ENCODE data around the gene LRCH2.
"Not testable (repeated sequence)": the region's sequence is repeated elsewhere in the genome, so short reads cannot be mapped to it uniquely, and the experiment has no call there.

The LRCH2 gene, protein sequence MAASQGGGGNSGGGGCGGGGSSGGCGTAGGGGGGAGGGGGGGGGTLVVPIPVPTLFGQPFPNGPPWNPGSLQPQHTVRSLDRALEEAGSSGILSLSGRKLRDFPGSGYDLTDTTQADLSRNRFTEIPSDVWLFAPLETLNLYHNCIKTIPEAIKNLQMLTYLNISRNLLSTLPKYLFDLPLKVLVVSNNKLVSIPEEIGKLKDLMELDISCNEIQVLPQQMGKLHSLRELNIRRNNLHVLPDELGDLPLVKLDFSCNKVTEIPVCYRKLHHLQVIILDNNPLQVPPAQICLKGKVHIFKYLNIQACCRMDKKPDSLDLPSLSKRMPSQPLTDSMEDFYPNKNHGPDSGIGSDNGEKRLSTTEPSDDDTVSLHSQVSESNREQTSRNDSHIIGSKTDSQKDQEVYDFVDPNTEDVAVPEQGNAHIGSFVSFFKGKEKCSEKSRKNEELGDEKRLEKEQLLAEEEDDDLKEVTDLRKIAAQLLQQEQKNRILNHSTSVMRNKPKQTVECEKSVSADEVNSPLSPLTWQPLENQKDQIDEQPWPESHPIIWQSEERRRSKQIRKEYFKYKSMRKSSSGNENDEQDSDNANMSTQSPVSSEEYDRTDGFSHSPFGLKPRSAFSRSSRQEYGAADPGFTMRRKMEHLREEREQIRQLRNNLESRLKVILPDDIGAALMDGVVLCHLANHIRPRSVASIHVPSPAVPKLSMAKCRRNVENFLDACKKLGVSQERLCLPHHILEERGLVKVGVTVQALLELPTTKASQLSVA

GRCh38 chrX:115233497-115234455 is at the start of gene LRCH2:
LRCH2 (minus strand) TSS chrX:115234096; CDS start chrX:115234041, 55 bp downstream.
- in situ Hi-C loops (cut with MboI; ENCODE audit: low sequenced_read_pairs): no loop called here

DNA sequence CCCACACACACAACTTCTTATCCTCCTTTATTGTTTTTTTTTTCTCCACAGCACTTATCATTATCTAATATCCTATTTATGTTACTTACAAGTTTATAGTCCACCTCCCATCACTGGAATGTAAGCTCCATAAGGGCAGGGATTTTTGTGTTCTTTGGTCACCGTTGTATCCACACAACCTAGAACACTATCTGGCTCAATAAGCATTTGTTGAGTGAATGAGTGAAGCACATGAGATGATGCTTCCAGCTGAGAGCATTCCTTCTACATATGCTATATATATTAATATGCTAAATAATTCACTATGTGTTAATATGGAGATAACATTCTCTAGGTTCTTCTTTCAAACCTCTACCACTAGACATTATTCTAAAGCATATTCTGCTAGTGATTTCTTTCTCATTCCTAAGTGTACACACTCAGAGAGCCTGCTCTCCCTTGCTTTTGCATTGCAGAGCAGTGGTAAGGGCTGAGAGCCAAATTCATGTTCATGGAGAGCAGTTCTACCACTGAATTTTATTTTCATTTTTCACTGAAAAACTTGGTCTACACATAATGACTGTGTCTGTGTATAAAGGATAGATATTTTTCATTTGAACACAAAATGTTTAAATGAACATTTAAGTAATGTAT is 35.3 kb upstream of the LRCH2 start:
- in situ Hi-C loops (cut with MboI; ENCODE audit: low sequenced_read_pairs): no loop called here

GRCh38 chrX:115268421-115268820 is 34.5 kb upstream of the LRCH2 start:
- in situ Hi-C loops (cut with MboI; ENCODE audit: low sequenced_read_pairs): no loop called here

DNA sequence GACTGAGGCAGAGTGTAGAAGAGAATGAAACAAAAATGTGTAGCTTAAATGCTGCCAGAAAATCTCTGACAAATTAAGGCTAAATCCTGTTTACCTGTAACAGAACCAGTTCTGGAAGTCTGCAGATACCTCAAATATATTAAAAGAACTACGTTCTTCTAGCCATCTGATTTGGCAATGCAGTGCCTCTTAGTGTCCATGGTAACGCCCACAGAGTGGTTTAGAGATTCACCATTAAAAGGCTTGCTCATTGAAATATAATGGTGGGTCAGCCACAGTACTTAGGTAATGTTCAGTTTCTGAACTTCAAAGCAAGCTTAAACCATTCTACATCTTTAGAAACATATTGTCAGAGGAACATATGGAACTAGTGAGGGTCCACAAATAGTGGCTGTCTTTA is 32.4 kb upstream of the LRCH2 start:
- in situ Hi-C loops (cut with MboI; ENCODE audit: low sequenced_read_pairs): no loop called here

DNA sequence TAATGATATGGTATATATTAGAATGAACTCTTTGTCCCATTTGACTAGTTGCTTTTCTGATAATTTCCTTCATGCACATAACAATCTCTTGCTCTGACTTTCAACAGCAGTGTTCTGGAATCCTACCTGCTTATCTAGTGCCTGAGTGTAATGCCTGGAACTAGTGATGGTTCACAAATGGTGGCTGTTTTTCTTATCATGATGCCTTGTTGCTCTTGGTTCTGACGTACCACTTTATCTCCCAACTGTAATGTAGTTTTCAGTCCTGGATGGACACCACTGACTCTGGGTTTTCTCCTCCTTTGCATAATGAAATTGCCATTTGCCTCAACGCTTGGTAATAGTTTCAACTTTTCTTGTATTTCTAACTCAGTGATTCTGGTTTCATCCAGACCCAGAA is 30.1 kb upstream of the LRCH2 start:
- in situ Hi-C loops (cut with MboI; ENCODE audit: low sequenced_read_pairs): no loop called here

DNA sequence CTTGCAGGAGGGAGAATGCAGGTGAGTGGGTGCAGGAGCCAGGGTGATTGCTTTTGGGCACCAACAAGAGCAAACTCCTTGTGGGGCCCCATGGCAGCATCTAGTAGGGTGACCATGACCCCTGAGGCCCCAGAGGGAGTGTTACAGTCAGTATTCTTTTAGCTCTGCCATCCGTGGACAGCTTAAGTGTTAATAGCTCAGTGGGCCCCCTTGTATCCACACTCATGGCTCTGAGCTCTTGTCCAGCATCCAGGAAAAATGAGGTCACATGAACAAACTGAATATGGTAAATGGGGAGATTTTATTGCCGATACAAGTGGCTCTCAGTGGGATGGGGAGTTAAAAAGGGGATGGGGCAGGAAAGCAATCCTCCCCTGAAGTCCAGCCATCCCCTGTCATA is 27.3 kb upstream of the LRCH2 start:
- in situ Hi-C loops (cut with MboI; ENCODE audit: low sequenced_read_pairs): no loop called here

GRCh38 chrX:115260330-115260729 is 26.4 kb upstream of the LRCH2 start:
- in situ Hi-C loops (cut with MboI; ENCODE audit: low sequenced_read_pairs): no loop called here

DNA sequence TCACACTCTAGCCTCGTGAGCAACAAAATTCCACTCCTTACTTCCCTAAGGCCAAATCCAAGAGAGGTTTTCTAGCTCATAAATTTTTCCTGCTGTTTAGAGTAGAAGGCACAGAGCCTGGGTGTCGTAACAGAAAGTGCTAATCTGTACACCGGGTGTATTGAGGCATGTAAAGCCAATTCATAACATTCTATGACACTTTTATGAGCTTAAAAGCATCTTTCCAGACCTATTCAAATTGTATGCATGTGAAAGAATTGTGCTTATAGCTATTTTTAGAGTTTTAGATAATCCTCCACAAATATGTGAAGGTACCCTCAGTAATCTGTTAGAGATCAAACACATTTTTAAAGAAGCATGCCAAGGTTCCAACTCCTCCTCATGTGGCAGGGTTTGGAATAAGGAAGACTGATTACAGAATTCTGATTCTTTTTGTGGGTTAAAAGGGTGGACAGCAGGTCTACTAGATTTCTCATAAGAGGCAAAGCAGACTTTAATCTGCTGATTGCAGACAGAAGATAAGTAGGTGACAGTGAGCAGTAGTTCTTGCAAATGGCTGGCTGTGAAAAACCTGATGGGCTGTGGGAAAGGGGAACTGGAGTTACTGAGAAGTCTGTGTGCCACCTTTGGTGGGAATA is 25.5 kb upstream of the LRCH2 start:
- in situ Hi-C loops (cut with MboI; ENCODE audit: low sequenced_read_pairs): no loop called here

DNA sequence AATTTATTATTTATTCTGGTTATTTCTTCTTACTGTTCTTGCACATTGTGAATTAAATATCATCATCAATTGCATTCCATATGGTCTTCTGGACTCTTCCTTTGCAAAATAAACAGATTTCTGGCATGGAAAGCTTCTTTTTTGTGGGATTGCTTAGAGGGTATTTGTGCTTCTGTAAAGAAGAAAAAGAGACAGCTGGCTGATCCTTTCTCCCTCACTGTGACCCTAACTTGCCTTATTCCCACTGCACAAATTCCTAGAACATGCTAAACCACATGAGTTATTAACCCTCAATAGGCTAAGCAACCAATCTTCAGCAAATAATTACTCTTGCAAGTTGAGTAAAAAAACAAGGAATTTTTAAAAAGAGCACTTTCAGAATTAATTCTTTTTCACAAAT is 23.8 kb upstream of the LRCH2 start:
- in situ Hi-C loops (cut with MboI; ENCODE audit: low sequenced_read_pairs): no loop called here

GRCh38 chrX:115255003-115255402 is 21.1 kb upstream of the LRCH2 start:
- in situ Hi-C loops (cut with MboI; ENCODE audit: low sequenced_read_pairs): no loop called here

DNA sequence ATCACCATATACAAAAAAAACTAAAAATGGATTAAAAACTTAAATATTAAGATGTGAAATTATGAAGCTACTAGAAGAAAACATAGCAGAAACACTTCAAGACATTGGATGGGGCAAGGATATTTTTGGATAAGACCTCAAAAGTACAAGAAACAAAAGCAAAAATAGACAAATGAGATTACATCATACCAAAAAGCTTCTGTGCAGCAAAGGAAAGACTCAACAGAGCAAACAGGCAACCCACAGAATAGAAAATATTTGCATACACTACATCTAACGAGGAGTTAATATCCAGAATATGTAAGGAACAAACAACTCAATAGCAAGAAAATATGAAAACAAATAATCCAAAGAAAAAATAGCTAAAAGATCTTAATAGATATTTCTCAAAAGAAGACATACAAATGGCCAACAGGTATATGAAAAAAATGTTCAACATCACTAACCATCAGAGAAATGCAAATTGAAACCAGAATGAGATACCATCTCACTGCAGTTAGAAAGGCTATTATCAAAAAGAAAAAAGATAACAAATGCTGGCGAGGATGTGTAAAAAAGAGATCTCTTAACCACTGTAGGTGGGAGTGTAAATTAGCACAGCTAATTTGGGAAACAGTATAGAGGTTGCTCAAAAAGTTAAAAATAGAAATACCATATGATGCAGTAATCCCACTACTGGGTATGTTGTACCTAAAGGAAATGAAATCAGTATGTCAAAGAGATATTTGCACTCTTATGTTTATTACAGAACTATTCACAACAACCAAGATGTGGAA is 17.8 kb upstream of the LRCH2 start:
- in situ Hi-C loops (cut with MboI; ENCODE audit: low sequenced_read_pairs): no loop called here

GRCh38 chrX:115237056-115237455 is 3.2 kb upstream of the LRCH2 start:
- in situ Hi-C loops (cut with MboI; ENCODE audit: low sequenced_read_pairs): no loop called here

DNA sequence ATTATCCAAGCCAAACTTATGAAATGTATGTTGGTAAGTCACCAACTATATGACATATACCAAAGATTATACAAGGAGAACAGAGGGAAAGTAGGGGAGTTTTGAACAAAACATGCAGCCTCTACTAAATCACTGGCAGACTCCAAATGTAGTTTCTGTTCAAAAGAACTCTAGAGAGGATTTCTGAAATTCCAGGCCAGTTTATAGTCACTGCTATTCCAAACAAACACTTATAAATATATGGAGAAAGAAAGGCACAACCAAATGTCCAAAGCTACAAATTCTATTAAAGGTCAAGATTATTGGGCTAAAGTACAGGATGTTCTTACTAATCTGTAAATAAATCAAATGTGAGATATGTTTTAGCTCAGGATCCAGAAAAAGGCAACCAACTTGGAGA is 2.7 kb upstream of the LRCH2 start:
- in situ Hi-C loops (cut with MboI; ENCODE audit: low sequenced_read_pairs): no loop called here

DNA sequence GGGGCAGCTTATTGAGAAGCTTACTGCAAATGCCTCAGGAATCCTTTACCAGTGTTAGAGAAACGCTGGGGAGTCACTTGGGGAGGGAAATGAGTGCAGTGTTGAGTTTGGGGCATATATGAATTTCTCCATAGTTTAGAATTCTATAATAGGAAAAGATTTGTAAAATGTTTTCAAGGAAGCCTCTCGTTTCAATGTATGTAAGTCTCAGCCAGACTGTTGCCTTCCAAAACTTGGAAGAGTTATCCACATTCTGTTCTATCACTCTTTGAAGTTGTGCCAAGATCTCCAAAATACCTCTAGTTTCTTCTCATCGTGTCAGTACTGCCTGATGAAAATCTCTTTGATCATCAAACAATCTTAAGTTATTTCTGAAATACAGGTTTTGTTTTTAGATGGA is 565 bp upstream of the LRCH2 start:
- in situ Hi-C loops (cut with MboI; ENCODE audit: low sequenced_read_pairs): no loop called here

DNA sequence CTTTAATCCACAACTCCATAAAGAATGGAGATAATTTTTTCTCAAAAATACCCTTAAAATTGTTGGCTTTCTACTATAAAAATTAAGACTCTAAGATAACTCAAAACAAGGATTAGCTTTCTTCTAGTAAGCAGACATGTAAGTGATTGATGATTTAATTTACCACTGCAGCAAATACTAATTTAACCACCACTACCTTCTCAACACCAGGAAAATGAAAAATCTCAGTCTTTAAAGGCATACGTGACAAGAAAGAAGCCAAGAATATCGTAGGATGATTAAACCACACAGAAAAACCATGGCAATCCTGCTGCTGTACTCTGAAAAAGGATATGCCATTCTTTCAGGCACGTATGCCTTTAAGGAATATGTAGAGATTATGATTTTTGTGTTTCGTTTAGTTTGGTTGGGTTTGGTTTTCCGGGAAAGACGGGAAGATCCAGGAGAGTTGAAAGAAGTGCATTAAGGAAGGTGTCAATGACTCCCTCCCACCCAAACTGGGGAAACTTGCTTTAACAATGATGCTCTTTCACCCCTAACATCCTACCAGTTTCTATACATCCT is 881 bp downstream of the LRCH2 start:
- in situ Hi-C loops (cut with MboI; ENCODE audit: low sequenced_read_pairs): no loop called here

- in situ Hi-C loops (cut with MboI; ENCODE audit: low sequenced_read_pairs): no loop called here
Measured at GRCh38 chrX:115229337-115230003, 4.4 kb downstream of the LRCH2 start.

GRCh38 chrX:115226929-115227328 is 7.0 kb downstream of the LRCH2 start:
- in situ Hi-C loops (cut with MboI; ENCODE audit: low sequenced_read_pairs): no loop called here

DNA sequence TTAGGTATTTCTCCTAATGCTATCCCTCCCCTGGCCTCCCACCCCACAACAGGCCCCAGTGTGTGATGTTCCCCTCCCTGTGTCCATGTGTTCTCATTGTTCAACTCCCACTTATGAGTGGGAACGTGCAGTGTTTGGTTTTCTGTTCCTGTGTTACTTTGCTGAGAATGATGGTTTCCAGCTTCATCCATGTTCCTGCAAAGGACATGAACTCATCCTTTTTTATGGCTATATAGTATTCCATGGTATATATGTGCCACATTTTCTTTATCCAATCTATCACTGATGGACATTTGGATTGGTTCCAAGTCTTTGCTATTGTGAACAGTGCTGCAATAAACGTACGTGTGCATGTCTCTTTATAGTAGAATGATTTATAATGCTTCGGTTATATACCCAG is 16.6 kb downstream of the LRCH2 start:
- in situ Hi-C loops (cut with MboI; ENCODE audit: low sequenced_read_pairs): not testable (repeated sequence)

GRCh38 chrX:115214605-115215004 is 19.3 kb downstream of the LRCH2 start:
- in situ Hi-C loops (cut with MboI; ENCODE audit: low sequenced_read_pairs): no loop called here
